Iris pigment epithelial cell (primary cell): Measurements from ENCODE around the gene ZNF616.
A peak's percentile ranks its signal among the peaks of the same experiment; 100 is the strongest.

ENCODE experiments used
- DNase-seq: peaks from one replicate; pipeline ENCODE4 v3.0.0-alpha.2; 2011; ENCODE audit warnings: low read depth

Gene ZNF616

GRCh38 chr19:52139252-52140031 lies at the start of gene ZNF616:
ZNF616 (minus strand) TSS chr19:52139938; CDS start chr19:52130512, 9,426 bp downstream.
- DNase-seq: peak; percentile 95

DNA sequence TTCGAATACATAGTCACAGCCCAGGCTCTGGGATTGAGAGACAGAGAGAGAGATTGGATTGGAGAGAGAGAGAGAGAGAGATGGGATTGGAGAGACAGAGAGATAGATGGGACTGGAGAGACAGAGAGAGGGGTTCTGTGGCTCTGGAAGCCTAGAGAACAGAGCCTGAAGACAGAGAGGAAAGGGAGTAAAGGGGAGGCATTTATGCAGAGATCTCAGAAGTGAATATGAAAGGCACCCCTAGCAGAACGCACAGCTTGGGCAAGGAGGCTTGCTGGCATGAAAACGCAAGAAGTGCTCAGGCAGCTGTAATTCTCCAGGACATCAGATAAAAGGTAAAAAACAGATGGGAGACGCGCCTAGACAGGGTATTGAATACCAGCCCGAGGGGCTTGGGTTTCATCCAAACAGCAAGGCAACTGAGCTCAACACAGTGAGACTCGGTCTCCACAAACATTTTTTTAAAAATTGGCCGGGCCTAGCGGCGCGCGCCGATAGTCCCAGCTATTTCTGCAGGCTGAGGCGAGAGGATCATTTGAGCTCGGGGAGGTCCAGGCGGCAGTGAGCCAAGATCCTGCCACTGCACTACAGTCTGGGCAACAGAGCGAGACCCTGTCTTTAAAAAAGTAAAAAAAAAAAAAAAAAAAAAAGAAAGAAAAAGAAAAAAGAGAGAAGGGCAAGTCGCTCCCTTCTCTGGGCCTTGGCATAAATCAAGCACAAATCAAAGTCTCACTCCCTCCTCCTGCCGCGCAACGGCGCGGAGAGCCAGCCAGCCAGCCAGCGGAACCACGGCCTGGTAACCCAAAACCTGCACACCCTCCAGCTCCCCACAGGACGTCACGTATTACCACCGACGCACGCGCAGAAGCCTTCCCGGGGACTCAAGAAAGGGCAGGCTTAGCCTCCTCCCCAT lies 49.3 kb upstream of the ZNF616 start:
- no peak for DNase-seq

- DNase-seq: no peak
Observed at GRCh38 chr19:52187407-52187806, 47.7 kb upstream of the ZNF616 start.

DNA sequence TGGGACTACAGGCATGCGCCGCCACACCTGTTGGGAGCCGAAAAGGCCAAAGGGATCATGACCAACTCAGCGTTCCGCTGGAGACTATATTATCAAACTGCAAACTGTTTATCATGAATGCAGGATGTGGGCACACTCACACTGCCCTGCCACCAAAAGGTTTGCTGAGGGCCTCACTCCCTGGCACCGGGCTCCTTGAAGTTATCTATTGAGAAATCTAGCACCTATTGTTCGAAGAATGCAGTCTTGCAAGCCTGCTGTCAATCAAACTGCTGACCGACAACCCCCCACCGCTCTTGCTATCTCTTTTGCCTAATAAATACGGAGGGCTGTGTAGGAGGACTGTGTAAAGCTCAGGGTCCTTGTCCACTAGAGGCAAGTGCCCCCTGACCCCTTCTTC lies 36.8 kb upstream of the ZNF616 start:
- DNase-seq: no peak

- no peak for DNase-seq
Observed at GRCh38 chr19:52172347-52172746, 32.6 kb upstream of the ZNF616 start.

- peak; percentile 66 for DNase-seq
Observed at GRCh38 chr19:52171321-52172169, 31.8 kb upstream of the ZNF616 start, which contains the start of gene ZNF836. ZNF836 (minus strand) TSS chr19:52171621; CDS start chr19:52168072, 3,549 bp downstream.

DNA sequence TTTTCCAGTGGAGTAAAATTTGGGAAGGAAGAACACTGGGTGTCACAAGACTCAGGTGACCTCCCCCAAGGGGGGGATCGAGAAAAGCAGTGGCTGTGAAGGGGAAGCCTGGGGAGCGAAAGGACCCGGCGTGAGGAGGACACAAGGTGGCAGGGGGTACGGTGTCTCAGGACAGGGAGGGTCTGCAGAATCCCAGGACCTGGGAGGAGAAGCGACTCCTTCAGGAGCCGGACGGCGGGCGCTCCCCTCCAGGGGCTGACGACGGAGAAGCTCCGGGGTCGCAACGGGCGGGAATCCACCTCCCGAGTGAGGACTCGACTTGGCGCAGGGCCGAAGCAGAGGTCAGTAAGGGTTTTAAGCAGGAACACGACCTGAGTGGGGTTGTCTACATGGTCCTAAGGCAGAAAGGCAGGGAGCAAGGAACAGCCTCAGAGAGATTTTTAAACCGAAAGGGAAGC lies 31.2 kb upstream of the ZNF616 start:
- no peak for DNase-seq

DNA sequence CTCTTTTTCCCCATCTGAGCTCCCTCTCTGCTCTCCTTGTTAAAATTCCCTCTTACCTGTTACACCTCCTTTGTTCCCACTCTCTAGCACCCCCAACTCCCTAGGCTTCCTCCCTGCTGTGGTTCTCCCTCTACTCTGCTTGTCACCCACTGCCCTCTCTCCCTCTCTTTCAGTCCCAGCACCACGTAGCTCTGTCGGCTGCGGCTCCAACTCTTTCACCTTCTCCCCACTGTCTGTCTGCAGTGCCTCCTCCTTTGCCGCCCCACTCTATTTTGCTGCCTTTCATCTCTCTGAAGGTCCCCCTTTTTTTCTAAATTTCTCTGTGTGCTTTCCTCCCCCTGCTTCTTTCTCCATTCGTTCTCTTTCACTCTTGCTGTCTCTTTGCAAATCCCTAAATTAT lies 30.6 kb upstream of the ZNF616 start:
- no peak for DNase-seq

DNA sequence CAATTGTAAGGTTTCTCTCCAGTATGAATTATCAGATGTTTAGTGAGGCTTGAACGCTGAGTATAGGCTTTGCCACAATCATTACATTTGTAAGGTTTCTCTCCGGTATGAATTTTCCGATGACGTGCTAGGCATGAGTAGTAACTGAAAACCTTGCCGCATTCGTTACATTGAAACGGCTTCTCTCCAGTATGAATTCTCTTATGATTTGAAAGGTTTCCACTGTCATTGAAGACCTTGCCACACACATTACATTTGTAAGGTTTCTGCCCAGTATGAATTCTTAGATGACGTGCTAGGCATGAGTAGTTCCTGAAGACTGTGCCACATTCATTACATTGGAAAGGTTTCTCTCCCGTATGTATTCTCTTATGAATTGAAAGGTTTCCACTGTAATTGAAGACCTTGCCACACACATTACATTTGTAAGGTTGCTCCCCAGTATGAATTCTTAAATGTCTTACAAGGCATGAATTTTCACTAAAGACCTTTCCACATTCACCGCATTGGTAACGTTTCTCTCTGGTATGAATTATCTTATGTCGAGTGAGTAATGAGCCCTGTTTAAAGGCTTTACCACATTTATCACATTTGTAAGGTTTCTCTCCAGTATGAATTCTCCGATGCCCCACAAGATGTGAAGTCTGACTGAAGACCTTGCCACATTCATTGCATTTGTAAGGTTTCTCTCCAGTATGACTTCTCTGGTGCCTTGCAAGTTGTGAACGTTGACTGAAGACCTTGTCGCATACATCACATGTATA lies 16.0 kb upstream of the ZNF616 start:
- no peak for DNase-seq

DNA sequence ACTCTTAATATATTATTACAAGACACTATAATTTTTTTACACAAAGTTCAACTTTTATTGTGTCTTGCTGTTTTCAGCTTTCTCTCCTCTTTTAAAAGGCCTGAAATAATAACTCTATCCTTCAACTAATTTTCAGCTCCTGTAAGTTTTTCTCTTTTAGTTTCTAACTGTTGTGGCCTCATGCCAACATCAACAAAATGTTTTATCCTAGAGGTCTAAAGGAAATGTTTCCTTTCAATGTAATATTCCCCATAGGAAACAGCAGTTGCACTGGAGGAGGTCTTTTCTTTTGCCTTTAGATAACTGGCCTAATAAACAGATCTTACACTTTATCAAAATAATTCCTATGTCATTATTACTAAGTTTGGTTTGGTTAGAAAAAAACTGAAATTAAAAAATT lies 8.5 kb upstream of the ZNF616 start:
- DNase-seq: no peak

GRCh38 chr19:52142001-52142595 lies 2.4 kb upstream of the ZNF616 start:
- DNase-seq: no peak

DNA sequence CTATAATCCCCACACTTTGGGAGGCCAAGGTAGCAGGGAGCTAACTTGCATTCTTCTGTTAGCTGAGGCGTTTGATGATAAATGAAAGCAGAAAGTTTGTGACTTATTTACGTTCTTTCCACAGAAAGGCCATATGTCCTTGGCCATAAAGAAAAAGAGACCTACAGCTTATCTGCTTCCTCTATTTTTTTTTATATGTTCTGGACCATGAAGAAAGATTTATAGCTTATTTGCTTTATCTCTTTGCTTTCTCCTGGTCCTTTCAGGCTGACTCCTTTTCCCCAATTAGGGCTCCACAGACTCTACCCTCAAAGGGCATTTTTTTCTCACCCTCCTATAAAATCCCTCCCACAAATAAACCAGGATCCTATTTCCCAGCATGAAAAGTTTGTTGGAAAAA lies 1.5 kb upstream of the ZNF616 start:
- DNase-seq: no peak

GRCh38 chr19:52140032-52140710 lies 433 bp upstream of the ZNF616 start:
- DNase-seq: no peak

GRCh38 chr19:52138983-52139251 lies 821 bp downstream of the ZNF616 start:
- no peak for DNase-seq

DNA sequence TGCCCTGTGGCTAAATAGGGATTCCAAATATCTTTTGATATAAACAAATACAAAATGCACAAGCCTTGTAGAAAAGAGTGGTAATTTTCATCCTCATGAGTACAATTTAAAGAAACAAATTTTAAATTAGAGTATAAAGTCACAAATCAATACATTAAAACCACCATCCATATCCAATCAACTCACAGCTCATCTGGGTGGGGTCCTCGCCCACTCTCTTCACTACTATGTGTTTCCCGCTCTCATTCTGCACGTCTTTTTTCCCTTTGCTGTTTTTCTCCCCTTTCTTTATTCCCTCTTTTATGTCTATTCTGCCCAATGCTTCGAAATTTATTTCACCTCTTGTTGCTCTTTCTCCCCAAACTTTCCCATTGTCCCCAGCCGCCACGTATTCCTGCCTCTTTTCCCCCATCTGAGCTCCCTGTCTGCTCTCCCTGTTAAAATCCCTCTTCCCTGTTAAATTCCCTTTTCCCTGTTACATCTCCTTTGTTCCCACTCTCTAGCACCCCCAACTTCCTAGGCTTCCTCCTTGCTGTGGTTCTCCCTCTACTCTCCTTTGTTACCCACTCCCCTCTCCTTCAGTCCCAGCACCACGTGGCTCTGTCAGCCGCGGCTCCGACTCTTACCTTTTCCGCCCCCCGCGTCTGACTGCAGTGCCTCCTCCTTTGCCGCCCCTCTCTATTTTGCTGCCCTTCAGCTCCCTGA lies 1.3 kb downstream of the ZNF616 start:
- DNase-seq: peak; percentile 20

DNA sequence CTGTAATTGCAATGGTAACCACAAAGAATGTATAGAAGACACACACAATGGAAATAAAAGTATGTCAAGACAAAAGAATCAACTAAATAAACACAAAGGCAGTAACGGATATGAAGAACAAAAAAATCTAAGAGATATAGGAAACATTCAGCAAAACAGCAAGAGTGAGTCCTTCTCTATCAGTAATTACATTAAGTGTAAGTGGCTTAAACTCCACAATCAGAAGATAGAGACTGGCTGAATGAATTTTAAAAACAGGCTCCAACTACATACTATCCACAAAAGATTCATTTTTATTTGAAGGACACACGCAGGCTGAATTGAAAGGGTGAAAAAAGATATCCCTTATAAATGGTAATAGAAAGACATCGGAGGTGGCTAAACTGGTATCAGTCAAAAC lies 19.5 kb downstream of the ZNF616 start:
- DNase-seq: no peak

DNA sequence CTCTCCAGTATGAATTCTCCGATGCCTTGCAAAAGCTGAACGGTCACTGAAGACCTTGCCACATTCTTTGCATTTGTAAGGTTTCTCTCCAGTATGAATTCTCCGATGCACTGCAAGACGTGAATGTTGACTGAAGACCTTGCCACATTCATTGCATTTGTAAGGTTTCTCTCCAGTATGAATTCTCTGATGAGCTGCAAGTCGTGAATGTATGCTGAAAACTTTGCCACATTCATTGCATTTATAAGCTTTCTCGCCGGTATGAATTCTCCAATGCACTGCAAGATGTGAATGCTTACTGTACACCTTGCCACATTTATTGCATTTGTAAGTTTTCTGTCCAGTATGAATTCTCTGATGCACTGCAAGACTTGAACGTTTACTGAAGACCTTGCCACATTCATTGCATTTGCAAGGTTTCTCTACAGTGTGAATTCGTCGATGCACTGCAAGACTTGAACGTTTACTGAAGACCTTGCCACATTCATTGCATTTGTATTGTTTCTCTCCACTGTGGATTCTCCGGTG lies 24.1 kb downstream of the ZNF616 start:
- DNase-seq: no peak

- no peak for DNase-seq
Observed at GRCh38 chr19:52114691-52115090, 25.0 kb downstream of the ZNF616 start.

- no peak for DNase-seq
Observed at GRCh38 chr19:52112624-52113023, 27.1 kb downstream of the ZNF616 start.

- no peak for DNase-seq
Observed at GRCh38 chr19:52110780-52111179, 29.0 kb downstream of the ZNF616 start.
